ENCODE data around the gene SPHK1. TPM values are rescaled to one million over a fixed set of nuclear protein-coding genes. Genes with fewer than 3 reads are reported as not detected.
A peak's percentile ranks its signal among the peaks of the same experiment; 100 is the strongest.

The SPHK1 gene
- total and polyA plus RNA-seq, 4 donors = 3.3 to 14.5 (median 5.6) TPM

GRCh38 chr17:76382803-76383545 is 1.4 kb upstream of the SPHK1 start:
- peak in 1 of 6 donors; percentile 61 for DNase-seq (ENCODE audit: low read depth in 4 of 6, low spot score in 6 of 6)
- Histone ChIP-seq H3K27ac (ENCODE audit: low read depth, low read length) (peak overlapping the region; percentile 84), H3K4me1 (ENCODE audit: control insufficient read depth, insufficient read depth, low read length) (peaks cover 56% of the 10 kb centered on the region), H3K4me3 (ENCODE audit: low read depth, low read length) (peak overlapping the region; percentile 58), H3K36me3 (ENCODE audit: control insufficient read depth, insufficient read depth, low read length) (peaks cover 18% of the 10 kb centered on the region), H3K27me3 (ENCODE audit: control insufficient read depth, insufficient read depth, low read length) (peaks cover 37% of the 10 kb centered on the region), H3K9me3 (ENCODE audit: control insufficient read depth, insufficient read depth, low read length) (no peaks in the 10 kb centered on the region)
- WGBS (ENCODE audit: insufficient coverage) = under 1% methylated on average over 66 of the region's 80 CpGs

- H3K27me3 ChIP-seq (ENCODE audit: control insufficient read depth, insufficient read depth, low read length) = peaks cover 37% of the 10 kb centered on the region
- no peaks in the 10 kb centered on the region for H3K9me3 ChIP-seq (ENCODE audit: control insufficient read depth, insufficient read depth, low read length)
- peak overlapping the region; percentile 58 for H3K4me3 ChIP-seq (ENCODE audit: low read depth, low read length)
- under 1% methylated on average over 65 of the region's 65 CpGs for WGBS (ENCODE audit: insufficient coverage)
- peak overlapping the region; percentile 84 for H3K27ac ChIP-seq (ENCODE audit: low read depth, low read length)
- peaks cover 56% of the 10 kb centered on the region for H3K4me1 ChIP-seq (ENCODE audit: control insufficient read depth, insufficient read depth, low read length)
- H3K36me3 ChIP-seq (ENCODE audit: control insufficient read depth, insufficient read depth, low read length) = peaks cover 23% of the 10 kb centered on the region
- DNase-seq (ENCODE audit: low read depth in 4 of 6, low spot score in 6 of 6) = peak in 2 of 6 donors; percentile 51 to 77
Measured at GRCh38 chr17:76383546-76384221, 725 bp upstream of the SPHK1 start.

GRCh38 chr17:76384987-76385891 is 830 bp downstream of the SPHK1 start:
- Histone ChIP-seq H3K4me1 (ENCODE audit: control insufficient read depth, insufficient read depth, low read length) (peaks cover 58% of the 10 kb centered on the region), H3K4me3 (ENCODE audit: low read depth, low read length) (peak overlapping the region; percentile 50), H3K27ac (ENCODE audit: low read depth, low read length) (no peak overlapping the region), H3K9me3 (ENCODE audit: control insufficient read depth, insufficient read depth, low read length) (no peaks in the 10 kb centered on the region), H3K36me3 (ENCODE audit: control insufficient read depth, insufficient read depth, low read length) (peaks cover 38% of the 10 kb centered on the region), H3K27me3 (ENCODE audit: control insufficient read depth, insufficient read depth, low read length) (peaks cover 37% of the 10 kb centered on the region)
- no peak for DNase-seq (ENCODE audit: low read depth in 4 of 6, low spot score in 6 of 6)
- 1% methylated on average over 74 of the region's 74 CpGs for WGBS (ENCODE audit: insufficient coverage)

GRCh38 chr17:76385892-76386786 is 1.7 kb downstream of the SPHK1 start:
- WGBS (ENCODE audit: insufficient coverage) = 20% methylated on average over 50 of the region's 52 CpGs
- DNase-seq (ENCODE audit: low read depth in 4 of 6, low spot score in 6 of 6) = peak in 2 of 6 donors; percentile 43 to 75
- Histone ChIP-seq H3K4me1 (ENCODE audit: control insufficient read depth, insufficient read depth, low read length) (peaks cover 51% of the 10 kb centered on the region), H3K27me3 (ENCODE audit: control insufficient read depth, insufficient read depth, low read length) (peaks cover 37% of the 10 kb centered on the region), H3K36me3 (ENCODE audit: control insufficient read depth, insufficient read depth, low read length) (peaks cover 47% of the 10 kb centered on the region), H3K9me3 (ENCODE audit: control insufficient read depth, insufficient read depth, low read length) (no peaks in the 10 kb centered on the region), H3K27ac (ENCODE audit: low read depth, low read length) (no peak overlapping the region), H3K4me3 (ENCODE audit: low read depth, low read length) (peak overlapping the region; percentile 50)

GRCh38 chr17:76386966-76387765 is 2.8 kb downstream of the SPHK1 start:
- WGBS (ENCODE audit: insufficient coverage) = 92% methylated on average over 22 of the region's 31 CpGs
- Histone ChIP-seq H3K4me3 (ENCODE audit: low read depth, low read length) (no peak overlapping the region), H3K27ac (ENCODE audit: low read depth, low read length) (no peak overlapping the region), H3K9me3 (ENCODE audit: control insufficient read depth, insufficient read depth, low read length) (no peaks in the 10 kb centered on the region), H3K27me3 (ENCODE audit: control insufficient read depth, insufficient read depth, low read length) (peaks cover 37% of the 10 kb centered on the region), H3K36me3 (ENCODE audit: control insufficient read depth, insufficient read depth, low read length) (peaks cover 56% of the 10 kb centered on the region), H3K4me1 (ENCODE audit: control insufficient read depth, insufficient read depth, low read length) (peaks cover 41% of the 10 kb centered on the region)
- no peak for DNase-seq (ENCODE audit: low read depth in 4 of 6, low spot score in 6 of 6)

- Histone ChIP-seq H3K27me3 (ENCODE audit: control insufficient read depth, insufficient read depth, low read length) (peaks cover 21% of the 10 kb centered on the region), H3K4me1 (ENCODE audit: control insufficient read depth, insufficient read depth, low read length) (peaks cover 23% of the 10 kb centered on the region), H3K27ac (ENCODE audit: low read depth, low read length) (no peak overlapping the region), H3K9me3 (ENCODE audit: control insufficient read depth, insufficient read depth, low read length) (no peaks in the 10 kb centered on the region), H3K4me3 (ENCODE audit: low read depth, low read length) (no peak overlapping the region), H3K36me3 (ENCODE audit: control insufficient read depth, insufficient read depth, low read length) (peaks cover 75% of the 10 kb centered on the region)
- WGBS (ENCODE audit: insufficient coverage) = 86% methylated on average over 14 of the region's 16 CpGs
- DNase-seq (ENCODE audit: low read depth in 4 of 6, low spot score in 6 of 6) = no peak
Measured at GRCh38 chr17:76388966-76389888, 4.8 kb downstream of the SPHK1 start.

- Histone ChIP-seq H3K27me3 (ENCODE audit: control insufficient read depth, insufficient read depth, low read length) (peaks cover 16% of the 10 kb centered on the region), H3K9me3 (ENCODE audit: control insufficient read depth, insufficient read depth, low read length) (no peaks in the 10 kb centered on the region), H3K27ac (ENCODE audit: low read depth, low read length) (no peak overlapping the region), H3K4me3 (ENCODE audit: low read depth, low read length) (no peak overlapping the region), H3K4me1 (ENCODE audit: control insufficient read depth, insufficient read depth, low read length) (peaks cover 20% of the 10 kb centered on the region), H3K36me3 (ENCODE audit: control insufficient read depth, insufficient read depth, low read length) (peaks cover 80% of the 10 kb centered on the region)
- 81% methylated on average over 9 of the region's 11 CpGs for WGBS (ENCODE audit: insufficient coverage)
- DNase-seq (ENCODE audit: low read depth in 4 of 6, low spot score in 6 of 6) = no peak
Measured at GRCh38 chr17:76390003-76390421, 5.6 kb downstream of the SPHK1 start.
